Pancreas (tissue), 10 donors: ENCODE data around the gene FGD5. TPM values are rescaled to one million over a fixed set of nuclear protein-coding genes. Genes with fewer than 3 reads are reported as not detected.
A peak's percentile ranks its signal among the peaks of the same experiment; 100 is the strongest.

Experiments
- ATAC-seq, 4 donors: fragments of 200-7000 bp; cut with Tn5 transposase; one replicate each; pipeline versions ENCODE4 v1.8.0 to v1.9.1; 2020; ENCODE audit warnings: mild to moderate bottlenecking in 4 of 4, moderate library complexity in 4 of 4
- DNase-seq, 6 donors: peaks; one replicate each; pipeline ENCODE4 v3.0.0-alpha.2; 2020
- FAIRE-seq: peaks from 2 replicates; lab custom pipeline; 2012; peaks lifted over from hg19 to GRCh38; lab: Jason Lieb, UNC
- H3K27ac ChIP-seq, 4 donors: fragments of 200-600 bp; sonication (generic); 1 replicate in 3 of 4; 2 replicates in 1 of 4; pipeline versions ENCODE4 v1.5.0 to v1.8.0; 2020
- H3K27me3 ChIP-seq, 4 donors: fragments of 200-600 bp; one replicate each; pipeline ENCODE4 v1.8.0; 2021
- H3K36me3 ChIP-seq, 3 donors: fragments of 200-600 bp; sonication (generic) in 1 of 3; one replicate each; pipeline versions ENCODE4 v1.5.0 to v1.8.0; 2020 to 2021
- H3K4me1 ChIP-seq, 3 donors: fragments of 200-600 bp; one replicate each; pipeline ENCODE4 v1.8.0; 2021
- H3K4me3 ChIP-seq, 4 donors: fragments of 200-600 bp; sonication (generic) in 2 of 4; one replicate each; pipeline versions ENCODE4 v1.5.0 to v1.8.0; 2020 to 2021
- H3K9me3 ChIP-seq, 4 donors: fragments of 200-600 bp; one replicate each; pipeline ENCODE4 v1.8.0; 2021
- WGBS, 2 donors: extraction: QIAGEN DNeasy Blood & Tissue Kit; methylation state at CpG; one replicate each; pipeline ENCODE4 v1.1.7; 2013; 5-methylcytosine and 5-hydroxymethylcytosine counted together
- intact Hi-C, 3 donors: fragments of 100-400 bp; cut with DNase I; formaldehyde crosslinking; loops; one replicate each; pipeline versions ENCODE4 v1.11.1 to v1.14.2; 2022
- polyA plus RNA-seq, 2 donors: library from polyadenylated mRNA; stranded (reverse); fragments of 200-250 nt; gene quantifications; one replicate each; pipeline ENCODE4 v1.2.3, GENCODE V29; 2013
- total RNA-seq, 6 donors: library from RNA; stranded (reverse); fragmentation: NEBNext Ultra II Directional in 4 of 6; extraction: Animal tissue kit (Norgen Biotek cat#: 25700) in 4 of 6; gene quantifications; one replicate each; pipeline versions ENCODE4 v1.2.1 to v1.2.4, GENCODE V29; 2021 to 2023
- TF ChIP-seq, protein P1 (sequence below), 4 donors: fragments of 200-600 bp; sonication (generic) in 3 of 4; IDR thresholded peaks; one replicate each; pipeline versions ENCODE4 v1.5.0 to v1.8.0; 2021; ENCODE audit warnings: antibody characterized with exemption in 4 of 4
- donor health status: healthy with polysubstance abuse.
- donor health status: DM: no; HTN: no; CAD: no; lungs with moderate emphysema.
- donor health status: DM: no; HTN: no; CAD: no.
- donor health status: control.
- donor health status: control.
- donor health status: Bipolar disorder and iron deficiency.
- donor health status: DM: yes; HTN: yes; CAD: no.
- donor health status: DM: no; HTN: no; CAD: no.
- donor health status: DM: no; HTN: no; CAD: no.
- donor health status: DM: yes; HTN: yes; CAD: no.

Gene FGD5
- total and polyA plus RNA-seq, 8 donors, result 2.2 to 7.1 (median 3.3) TPM

DNA sequence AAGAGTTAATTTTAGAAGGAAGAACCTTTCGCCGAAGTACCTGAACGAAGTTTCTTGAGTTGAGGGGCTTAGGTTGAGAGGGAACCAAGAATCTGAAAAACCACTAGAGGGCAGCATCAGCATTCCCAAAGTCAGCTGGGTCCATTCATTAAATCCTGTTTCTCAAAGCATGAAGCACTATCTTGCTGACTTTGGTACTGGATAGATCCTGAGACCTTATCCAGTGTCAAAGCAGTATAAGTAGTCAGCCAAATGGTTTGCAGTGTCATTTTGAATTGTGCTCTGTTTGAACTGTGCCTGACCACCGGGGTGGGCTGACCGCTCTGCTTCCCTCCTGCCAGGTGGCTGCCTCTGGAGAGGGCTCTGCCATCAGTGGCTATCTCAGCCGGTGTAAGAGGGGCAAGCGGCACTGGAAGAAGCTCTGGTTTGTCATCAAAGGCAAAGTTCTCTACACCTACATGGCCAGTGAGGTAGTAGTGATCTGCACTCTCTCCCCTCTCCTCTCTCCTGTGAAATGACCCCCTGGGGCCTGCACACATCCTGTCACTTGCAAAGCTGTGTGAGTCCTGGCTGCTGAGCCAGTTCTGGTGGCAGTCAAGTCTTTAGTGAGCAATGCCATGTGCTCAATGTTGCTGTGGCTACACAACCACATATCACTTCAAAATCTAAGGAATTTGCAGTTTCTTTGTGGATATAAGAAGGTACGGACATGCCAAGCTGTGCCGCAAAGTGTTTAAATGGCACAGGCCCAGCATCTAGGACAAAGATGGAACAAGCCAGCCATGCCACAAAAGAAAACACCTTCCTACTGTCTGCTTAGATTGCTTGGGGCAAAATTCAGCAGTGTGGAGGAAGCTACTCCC is 107.2 kb downstream of the FGD5 start:
- H3K9me3 ChIP-seq, result no peaks in the 10 kb centered on the region
- no peaks in the 10 kb centered on the region for H3K27me3 ChIP-seq
- DNase-seq, result peak in 1 of 6 donors; percentile 39
- no peak for FAIRE-seq
- no peaks in the 10 kb centered on the region for H3K36me3 ChIP-seq
- 53 to 56% methylated on average over 9 of the region's 9 CpGs for WGBS, 2 donors
- intact Hi-C loops, result no loop called here
- ATAC-seq, result peak in 3 of 4 donors; percentile 60 to 74 (median 65)
- H3K4me3 ChIP-seq, result no peak overlapping the region
- H3K27ac ChIP-seq, result no peak overlapping the region
- TF ChIP-seq, protein P1, sequence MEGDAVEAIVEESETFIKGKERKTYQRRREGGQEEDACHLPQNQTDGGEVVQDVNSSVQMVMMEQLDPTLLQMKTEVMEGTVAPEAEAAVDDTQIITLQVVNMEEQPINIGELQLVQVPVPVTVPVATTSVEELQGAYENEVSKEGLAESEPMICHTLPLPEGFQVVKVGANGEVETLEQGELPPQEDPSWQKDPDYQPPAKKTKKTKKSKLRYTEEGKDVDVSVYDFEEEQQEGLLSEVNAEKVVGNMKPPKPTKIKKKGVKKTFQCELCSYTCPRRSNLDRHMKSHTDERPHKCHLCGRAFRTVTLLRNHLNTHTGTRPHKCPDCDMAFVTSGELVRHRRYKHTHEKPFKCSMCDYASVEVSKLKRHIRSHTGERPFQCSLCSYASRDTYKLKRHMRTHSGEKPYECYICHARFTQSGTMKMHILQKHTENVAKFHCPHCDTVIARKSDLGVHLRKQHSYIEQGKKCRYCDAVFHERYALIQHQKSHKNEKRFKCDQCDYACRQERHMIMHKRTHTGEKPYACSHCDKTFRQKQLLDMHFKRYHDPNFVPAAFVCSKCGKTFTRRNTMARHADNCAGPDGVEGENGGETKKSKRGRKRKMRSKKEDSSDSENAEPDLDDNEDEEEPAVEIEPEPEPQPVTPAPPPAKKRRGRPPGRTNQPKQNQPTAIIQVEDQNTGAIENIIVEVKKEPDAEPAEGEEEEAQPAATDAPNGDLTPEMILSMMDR (IDR thresholded peaks at IDR 0.05), result peak; percentile 43 to 77 (median 64)
- H3K4me1 ChIP-seq, result no peaks in the 10 kb centered on the region

DNA sequence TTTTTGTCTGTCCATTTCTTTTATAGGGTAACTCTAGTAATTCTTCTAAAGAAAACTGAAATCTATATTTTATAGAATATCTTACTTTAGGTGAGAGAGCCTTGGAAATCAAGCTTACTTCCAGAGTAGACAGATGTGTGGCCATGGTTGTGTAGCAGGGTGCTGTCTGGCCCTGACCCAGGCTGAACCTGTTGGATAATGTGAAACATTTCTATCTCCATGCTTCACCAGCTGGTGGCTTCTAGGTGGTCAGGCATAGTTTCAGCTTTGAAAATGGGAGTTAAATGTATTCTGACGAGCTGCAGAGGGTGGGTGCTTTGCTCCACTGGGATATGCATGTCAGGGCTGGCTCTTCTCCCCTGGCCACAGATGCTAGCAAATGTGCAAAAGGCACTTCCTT is 107.8 kb downstream of the FGD5 start:
- ATAC-seq (no peak), FAIRE-seq (no peak), DNase-seq (no peak)
- Histone ChIP-seq H3K9me3 (no peaks in the 10 kb centered on the region), H3K4me3 (no peak overlapping the region), H3K36me3 (no peaks in the 10 kb centered on the region), H3K27me3 (no peaks in the 10 kb centered on the region), H3K4me1 (no peaks in the 10 kb centered on the region), H3K27ac (no peak overlapping the region)
- 63 to 82% methylated on average over 1 of the region's 1 CpG for WGBS, 2 donors
- TF ChIP-seq, protein P1 (IDR thresholded peaks at IDR 0.05), result no peak
- intact Hi-C loops, result no loop called here

DNA sequence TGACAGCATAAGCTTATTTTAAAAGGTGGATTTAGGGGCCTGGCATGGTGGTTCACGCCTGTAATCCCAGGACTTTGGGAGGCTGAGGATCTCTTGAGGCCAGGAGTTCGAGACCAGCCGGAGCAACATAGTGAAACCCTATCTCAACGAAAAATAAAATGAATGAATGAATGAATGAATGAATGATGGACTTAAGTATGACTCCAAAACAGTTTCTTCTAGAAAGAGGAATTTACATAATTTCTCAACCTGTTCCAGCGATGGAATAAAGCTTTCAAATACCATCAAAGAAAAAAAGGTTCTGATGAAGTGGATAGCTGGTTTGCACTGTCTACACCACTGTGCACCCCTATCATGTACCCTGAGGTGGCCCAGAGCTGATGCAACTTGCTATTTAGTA is 108.5 kb downstream of the FGD5 start:
- FAIRE-seq (no peak), ATAC-seq (no peak), DNase-seq (no peak)
- Histone ChIP-seq H3K9me3 (no peaks in the 10 kb centered on the region), H3K36me3 (no peaks in the 10 kb centered on the region), H3K4me3 (no peak overlapping the region), H3K27me3 (no peaks in the 10 kb centered on the region), H3K27ac (no peak overlapping the region), H3K4me1 (no peaks in the 10 kb centered on the region)
- intact Hi-C loops, result no loop called here
- 84 to 86% methylated on average over 5 of the region's 5 CpGs for WGBS, 2 donors
- TF ChIP-seq, protein P1 (IDR thresholded peaks at IDR 0.05), result no peak

DNA sequence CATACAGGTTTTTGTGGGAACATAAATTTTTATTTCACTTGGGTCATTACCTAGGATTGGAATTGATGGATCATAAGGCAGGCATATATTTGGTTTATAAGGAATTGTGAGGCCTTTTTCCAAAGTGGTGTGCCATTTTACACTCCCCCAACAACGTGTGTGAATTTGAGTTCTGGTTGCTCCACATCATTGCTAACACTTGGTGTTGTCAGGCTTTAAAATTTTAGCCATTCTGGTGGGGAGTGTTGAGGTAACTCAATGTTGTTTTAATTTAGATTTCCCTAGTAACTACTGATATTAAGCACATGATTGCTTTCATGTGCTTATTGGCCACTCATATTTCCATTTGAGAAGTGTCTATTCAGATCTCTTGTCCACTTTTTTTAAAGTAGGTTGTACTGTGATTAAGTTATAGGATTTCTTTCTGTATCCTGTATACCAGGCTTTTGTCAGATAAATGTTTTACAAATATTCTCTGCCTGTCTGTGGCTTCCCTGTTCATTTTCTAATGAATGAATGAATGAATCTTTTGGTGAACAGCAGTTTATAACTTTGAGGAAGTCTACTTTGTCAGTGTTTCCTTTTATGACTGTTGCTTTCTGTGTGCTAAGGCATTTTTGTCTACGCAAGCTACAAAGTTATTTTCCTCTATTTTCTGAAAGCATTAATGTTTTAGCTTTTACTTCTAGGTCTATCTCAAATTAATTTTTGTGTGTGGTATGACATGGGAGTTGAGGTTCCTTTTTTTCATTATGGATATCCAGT is 110.7 kb downstream of the FGD5 start:
- Histone ChIP-seq H3K27ac (no peak overlapping the region), H3K4me1 (no peaks in the 10 kb centered on the region), H3K27me3 (no peaks in the 10 kb centered on the region), H3K36me3 (no peaks in the 10 kb centered on the region), H3K9me3 (no peaks in the 10 kb centered on the region), H3K4me3 (no peak overlapping the region)
- ATAC-seq (no peak), FAIRE-seq (no peak), DNase-seq (no peak)
- intact Hi-C loops, result no loop called here
- TF ChIP-seq, protein P1 (IDR thresholded peaks at IDR 0.05), result no peak
- WGBS, 2 donors, result 65 to 69% methylated on average over 2 of the region's 2 CpGs
